Left forelimb (tissue), 1 donor: Measurements from ENCODE around the gene SGMS1.

ENCODE experiments used
- DNase-seq: peaks from one replicate; pipeline ENCODE4 v3.0.0-alpha.2; 2018; ENCODE audit warnings: low spot score

Gene SGMS1

DNA sequence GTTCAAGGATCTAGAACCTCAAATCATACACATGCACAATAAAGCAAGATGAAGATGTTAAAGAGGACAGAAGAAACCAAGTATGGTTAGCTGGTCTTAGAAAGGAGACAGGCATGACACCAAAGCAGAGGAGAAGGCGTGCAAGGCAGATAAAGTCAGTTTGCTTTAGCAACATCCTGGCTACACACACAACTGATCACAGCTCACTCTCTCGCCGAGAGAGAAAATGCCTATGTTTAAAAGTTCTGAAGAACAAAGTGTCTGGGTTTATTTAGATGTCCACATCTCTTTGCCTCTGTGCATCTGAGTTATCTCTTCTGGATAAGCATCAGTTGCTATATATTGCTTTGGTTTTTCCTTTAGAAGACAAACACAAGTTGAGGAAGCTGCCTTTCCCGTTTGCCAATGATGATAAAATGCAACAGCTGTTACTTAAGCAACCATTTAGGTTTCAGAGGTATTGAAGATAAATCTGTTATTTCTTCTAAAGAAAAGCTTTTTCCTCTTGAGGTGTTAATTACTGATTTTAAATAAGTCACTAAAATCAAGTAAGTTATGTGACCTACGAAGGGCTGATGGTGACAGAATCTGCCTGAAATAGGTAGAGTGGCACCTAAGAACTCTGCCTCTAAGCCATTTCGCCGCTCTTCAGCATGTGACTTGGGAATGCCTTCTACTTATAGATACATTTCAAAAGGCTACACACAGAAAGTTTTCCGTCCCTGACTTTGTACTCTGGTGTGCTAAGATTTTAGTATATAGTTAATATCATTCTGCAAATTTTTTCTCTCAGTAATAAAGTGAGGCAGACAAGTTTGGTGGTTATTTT lies 226.2 kb downstream of the SGMS1 start:
- no peak for DNase-seq

DNA sequence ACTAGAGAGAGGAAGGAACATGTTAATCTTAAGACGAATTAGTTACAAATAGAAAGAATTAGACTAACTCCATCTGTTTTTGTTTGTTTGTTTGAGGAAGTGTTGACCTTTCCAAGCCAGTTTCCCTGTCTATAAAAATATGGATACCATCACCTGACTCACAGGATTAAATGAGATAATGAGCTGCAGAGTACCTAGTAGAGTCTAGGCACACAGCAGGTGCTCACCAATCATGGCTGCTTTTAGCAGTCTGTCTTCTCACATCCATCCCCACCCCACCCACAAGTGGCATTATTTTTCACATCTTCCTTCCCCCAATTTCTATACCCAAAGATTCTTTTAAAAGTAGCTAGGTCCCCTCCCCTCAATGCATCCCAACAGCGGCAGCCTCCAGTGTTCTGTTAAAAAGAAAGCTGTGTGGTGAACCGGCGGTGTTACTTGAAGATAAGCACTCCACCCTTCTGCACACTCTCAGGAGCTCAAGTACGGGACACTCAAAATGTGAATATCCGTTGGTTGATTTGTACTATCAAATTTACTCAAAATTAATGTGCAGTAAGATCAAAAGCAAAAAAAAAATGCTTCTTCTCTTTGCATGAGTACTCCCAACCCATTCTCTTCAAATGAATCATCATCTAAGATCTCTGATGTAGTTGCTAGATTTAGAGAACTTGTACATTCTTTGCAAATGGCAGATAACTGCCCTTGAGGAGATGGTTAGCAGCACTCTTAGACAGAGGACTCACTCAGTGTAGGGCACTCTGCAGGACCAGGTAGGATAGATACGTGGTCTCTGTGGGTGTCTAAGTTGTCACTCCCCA lies 227.1 kb downstream of the SGMS1 start:
- no peak for DNase-seq

GRCh38 chr10:50395851-50396250 lies 227.9 kb downstream of the SGMS1 start:
- DNase-seq = no peak

DNA sequence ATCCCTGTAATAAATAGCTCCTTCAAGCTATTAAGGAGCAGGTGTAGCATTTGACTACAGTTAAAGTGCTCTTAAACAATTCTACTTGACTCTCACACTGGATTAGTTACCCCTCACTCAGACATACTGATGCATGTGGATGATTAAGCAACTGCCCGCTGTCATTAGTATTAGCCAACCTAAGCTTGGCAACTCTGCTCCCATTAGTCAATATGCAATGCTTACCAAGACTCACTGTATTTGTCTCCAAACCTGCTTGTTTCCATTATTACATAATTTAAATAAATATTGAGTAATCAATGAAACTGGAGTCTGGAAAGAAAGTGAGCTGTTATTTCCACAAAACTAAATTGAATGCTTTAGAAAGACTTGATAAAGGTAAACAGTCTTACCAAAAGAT lies 228.5 kb downstream of the SGMS1 start:
- DNase-seq = no peak

GRCh38 chr10:50394832-50395231 lies 228.9 kb downstream of the SGMS1 start:
- no peak for DNase-seq

GRCh38 chr10:50393784-50394467 lies 229.8 kb downstream of the SGMS1 start:
- DNase-seq = no peak

DNA sequence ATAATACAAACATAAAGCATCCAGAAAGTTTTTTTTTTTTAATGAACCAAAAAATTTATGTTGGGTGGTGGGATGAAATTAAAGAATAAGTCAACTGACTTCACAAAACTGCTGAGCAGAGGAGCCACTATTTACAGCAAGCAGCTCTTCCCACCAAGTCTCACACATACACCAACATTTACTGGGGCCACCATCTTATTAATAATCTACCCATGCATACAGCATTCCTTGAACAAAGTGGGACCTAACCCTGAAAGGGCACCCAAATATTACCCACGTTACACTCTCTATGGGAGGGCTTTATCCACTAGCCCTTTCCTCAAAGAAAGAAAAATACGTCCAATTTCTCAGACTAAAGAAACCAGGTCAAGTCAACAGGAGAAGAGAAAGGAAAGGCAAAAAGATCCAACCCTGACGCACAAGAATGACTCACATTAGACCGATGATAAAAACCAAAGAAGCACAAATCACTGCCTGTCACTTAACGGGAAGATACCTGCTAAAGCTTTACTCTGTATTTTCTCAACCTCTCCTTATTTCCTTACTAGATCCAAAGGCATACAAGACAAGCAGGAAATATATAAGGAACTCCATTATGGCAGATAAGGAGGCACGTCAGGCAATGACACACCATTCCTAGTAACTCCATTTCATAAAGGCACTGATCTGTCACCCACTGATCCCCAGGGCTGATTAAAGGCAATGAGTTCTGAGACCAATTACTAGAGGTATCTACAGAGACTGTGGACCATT lies 230.6 kb downstream of the SGMS1 start:
- DNase-seq = no peak

DNA sequence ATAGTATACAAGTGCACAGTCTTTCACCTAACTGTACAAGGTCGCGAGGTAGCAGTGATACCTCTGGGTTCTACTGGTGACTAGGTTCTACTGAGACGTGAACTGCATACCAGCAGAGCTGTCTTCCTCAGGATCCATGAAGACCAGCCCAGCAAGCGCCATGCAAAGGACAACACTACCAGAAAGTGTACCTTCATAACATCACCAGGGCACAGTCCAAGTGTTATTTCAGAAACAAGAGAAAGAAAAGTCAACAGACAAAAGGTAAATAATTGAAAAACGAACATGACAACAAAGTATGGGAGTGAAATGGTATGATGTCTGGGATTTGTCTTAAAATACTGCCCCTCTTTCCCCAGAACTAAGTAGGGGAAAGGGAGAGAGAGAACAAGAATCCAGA lies 231.3 kb downstream of the SGMS1 start:
- DNase-seq = no peak

- no peak for DNase-seq
Measured at GRCh38 chr10:50390302-50390701, 233.5 kb downstream of the SGMS1 start.

DNA sequence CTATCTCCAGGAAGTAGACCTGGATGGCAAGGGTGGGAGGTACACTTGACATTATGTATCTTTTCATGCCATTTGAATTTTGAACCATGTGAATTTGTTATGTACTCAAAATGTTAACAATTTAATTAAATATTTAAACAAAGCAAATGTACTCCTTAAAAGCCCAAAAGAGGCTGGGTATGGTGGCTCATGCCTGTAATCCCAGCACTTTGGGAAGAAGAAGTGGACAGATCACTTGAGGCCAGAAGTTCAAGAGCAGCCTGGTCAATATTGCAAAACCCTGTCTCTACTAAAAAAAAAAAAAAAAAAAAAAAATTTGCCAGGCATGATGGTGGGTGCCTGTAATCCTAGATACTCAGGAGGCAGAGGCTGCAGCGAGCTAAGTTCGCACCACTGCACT lies 235.6 kb downstream of the SGMS1 start:
- DNase-seq = no peak

DNA sequence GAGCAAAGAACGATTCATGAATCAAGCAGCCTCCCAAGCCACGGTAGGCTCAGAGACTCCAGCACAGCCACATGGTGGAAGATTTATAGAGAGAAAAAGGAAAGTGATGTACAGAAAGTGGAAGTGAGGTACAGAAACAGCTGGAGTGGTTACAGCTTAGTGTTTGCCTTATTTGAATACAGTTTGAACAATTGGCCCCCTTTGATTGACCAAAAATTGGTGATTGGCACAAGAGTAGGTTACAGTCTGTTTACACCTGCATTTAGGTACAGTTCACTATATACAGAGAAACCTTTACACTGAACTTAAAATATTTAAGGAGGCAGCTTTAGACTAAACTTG lies 236.1 kb downstream of the SGMS1 start:
- no peak for DNase-seq

DNA sequence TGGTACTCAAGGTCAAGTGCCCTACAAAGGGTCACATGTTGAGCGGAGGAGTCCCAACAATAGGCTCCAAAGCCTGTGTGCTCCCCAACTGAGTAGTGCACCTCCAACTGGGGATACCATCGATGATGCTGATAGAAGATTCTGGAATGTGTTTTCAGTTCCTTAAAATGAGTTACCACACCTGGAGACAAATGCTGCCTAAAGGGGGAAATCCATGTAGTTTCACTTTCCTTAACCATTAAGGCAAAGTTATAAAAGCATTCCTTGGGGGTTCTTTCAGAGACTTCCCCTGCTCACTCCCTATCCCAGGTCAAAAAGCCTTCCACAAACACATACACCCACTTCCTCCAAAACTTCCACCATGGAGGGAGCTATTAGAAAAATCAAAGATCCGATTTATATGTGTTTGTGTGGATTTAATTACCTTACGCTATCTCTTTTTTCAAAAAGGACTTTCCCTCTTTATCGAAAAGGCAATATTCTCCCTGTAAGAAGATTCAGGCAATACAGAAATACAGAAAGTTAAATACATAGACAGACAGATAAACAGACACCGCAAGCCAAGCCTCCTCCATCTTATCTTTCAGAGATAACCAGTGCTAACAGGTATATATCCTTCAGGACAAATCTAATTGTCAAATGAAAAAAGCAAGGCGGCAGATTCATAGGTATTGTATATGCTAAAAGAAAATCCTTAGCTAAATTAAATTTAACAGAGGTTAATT lies 236.6 kb downstream of the SGMS1 start:
- no peak for DNase-seq

GRCh38 chr10:50385624-50386023 lies 238.1 kb downstream of the SGMS1 start:
- no peak for DNase-seq

- DNase-seq = no peak
Measured at GRCh38 chr10:50384898-50385297, 238.9 kb downstream of the SGMS1 start.

DNA sequence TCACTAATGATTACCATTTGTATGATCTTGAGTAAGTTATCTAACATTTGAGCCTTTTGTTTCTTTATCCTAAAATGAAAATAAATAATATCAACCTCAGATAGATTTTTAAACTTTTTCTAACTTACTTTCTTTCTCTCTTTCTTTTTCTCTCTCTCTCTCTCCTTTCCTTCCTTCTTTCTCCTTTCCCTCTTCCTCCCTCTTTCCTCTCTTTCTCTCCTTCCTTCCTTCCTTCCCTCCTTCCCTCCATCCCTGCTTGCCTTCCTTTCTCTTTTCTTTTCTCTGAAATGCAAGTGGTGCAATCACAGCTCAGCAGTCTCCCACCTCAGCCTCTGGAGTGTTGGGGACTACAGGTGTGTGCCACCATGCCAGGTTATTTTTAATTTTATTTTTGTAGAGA lies 239.5 kb downstream of the SGMS1 start:
- no peak for DNase-seq

DNA sequence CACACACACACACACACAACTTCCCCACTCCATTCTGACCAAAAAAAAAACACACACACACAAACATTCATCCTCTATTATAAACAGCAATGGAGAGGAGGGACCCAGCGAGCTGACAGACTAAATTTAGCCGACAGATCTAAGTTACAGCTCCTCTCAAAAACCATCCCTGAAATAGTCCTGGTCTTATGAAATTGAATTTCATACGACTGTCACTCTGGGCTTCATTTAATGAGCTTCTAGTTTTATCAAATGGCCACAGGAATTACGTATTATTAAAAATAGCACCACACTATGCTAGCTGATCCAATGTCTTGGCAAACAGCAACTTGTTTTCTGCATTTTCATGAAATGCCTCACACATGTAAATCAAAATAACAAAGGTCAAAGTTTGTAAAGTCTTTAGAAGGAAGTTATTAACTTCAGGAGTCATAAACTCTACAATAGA lies 241.2 kb downstream of the SGMS1 start:
- no peak for DNase-seq

GRCh38 chr10:50381642-50382041 lies 242.1 kb downstream of the SGMS1 start:
- DNase-seq = no peak

- DNase-seq = no peak
Measured at GRCh38 chr10:50379616-50380015, 244.1 kb downstream of the SGMS1 start.

DNA sequence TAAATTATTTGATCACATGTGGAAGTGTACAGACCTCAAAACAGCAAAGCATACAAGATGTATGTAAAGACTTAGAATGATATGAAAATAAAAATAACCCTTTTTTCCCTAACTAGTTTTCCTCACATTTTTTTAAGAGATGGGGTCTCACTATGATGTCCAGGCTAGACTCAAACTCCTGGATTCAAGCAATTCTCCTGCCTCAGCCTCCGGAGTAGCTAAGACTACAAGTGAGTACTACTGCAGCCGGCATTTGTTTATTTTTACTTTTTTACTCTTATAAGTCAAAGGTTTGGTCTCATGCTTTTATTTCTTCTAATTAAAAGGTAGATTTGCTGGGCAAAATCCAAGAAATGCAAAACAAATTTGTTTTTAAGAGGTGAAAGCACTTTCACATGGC lies 248.0 kb downstream of the SGMS1 start:
- no peak for DNase-seq

DNA sequence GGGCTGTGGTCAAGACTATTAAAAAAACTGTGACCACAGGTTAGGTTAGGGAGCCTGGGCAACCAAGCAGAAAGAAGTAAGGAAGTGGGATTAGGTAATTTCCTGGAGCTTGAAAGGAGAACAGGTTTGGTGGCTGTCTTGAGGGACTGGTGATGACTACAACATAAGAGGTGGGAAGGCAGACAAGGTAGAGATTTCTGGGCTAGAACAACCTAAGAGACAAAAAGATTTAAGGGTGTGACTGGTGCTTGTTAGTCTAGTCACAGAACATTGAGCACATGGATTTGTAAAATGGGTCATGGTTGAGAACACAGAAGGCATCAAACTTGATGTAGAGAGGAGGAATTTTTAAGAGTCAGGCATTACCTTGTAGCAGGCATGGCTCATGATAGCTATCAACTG lies 248.7 kb downstream of the SGMS1 start:
- no peak for DNase-seq

- no peak for DNase-seq
Measured at GRCh38 chr10:50373821-50374501, 249.8 kb downstream of the SGMS1 start.
